Activated CD4-positive, alpha-beta memory T cell treated with anti-CD3 and anti-CD28 coated beads, Interleukin-2, amount 10 ng/mL, durations not matched to agents 7 days and 5 days (primary cell): Measurements from ENCODE around the gene SPOUT1. TPM values are rescaled to one million over a fixed set of nuclear protein-coding genes. Genes with fewer than 3 reads are reported as not detected.

Experiments
- CTCF ChIA-PET: fragments of 350-600 bp; sonication (Branson Sonifier 250); formaldehyde crosslinking; loops from one replicate; lab custom pipeline; 2021; ENCODE audit warnings: antibody characterized with exemption, inconsistent platforms; lab: Charles Lee
- POLR2A ChIA-PET: fragments of 350-600 bp; sonication (Branson Sonifier 250); formaldehyde crosslinking; loops from one replicate; lab custom pipeline; 2021; ENCODE audit warnings: antibody characterized with exemption; lab: Charles Lee
- DNase-seq: peaks from one replicate; pipeline ENCODE4 v3.0.0-alpha.2; 2020
- H3K27ac Mint-ChIP-seq: one replicate; pipeline ENCODE4 v1.8.0; 2021; ENCODE audit warnings: mild to moderate bottlenecking, mixed read lengths
- H3K27me3 Mint-ChIP-seq: one replicate; pipeline ENCODE4 v1.8.0; 2021; ENCODE audit warnings: mixed read lengths
- H3K36me3 Mint-ChIP-seq: one replicate; pipeline ENCODE4 v1.8.0; 2021; ENCODE audit warnings: low read depth, mixed read lengths
- H3K4me1 Mint-ChIP-seq: one replicate; pipeline ENCODE4 v1.8.0; 2021; ENCODE audit warnings: mixed read lengths
- H3K4me3 Mint-ChIP-seq: one replicate; pipeline ENCODE4 v1.8.0; 2021; ENCODE audit warnings: mild to moderate bottlenecking, mixed read lengths
- H3K9me3 Mint-ChIP-seq: one replicate; pipeline ENCODE4 v1.8.0; 2021; ENCODE audit warnings: mixed read lengths
- total RNA-seq, 2 experiments: library from RNA; stranded (reverse); gene quantifications; one replicate each; pipeline ENCODE4 v1.2.3, GENCODE V29; 2021

SPOUT1 gene
- total RNA-seq, 2 experiments from 2014 or later = 54.3 to 59.2 TPM

GRCh38 chr9:128819716-128820664 lies 9.6 kb downstream of the SPOUT1 start:
- H3K27me3 Mint-ChIP-seq = no peaks in the 10 kb centered on the region
- no peaks in the 10 kb centered on the region for H3K9me3 Mint-ChIP-seq
- ChIA-PET CTCF (interaction anchor here (0.6 to 3.9 kb wide), 4 partner anchors 10 to 261 kb away, joined by 3 to 59 read pairs (median 6); partner anchors contain the start of genes DOLPP1 and SPOUT1), POLR2A (interaction anchor here (0.8 to 4.9 kb wide), 6 partner anchors 10 to 171 kb away, joined by 3 to 37 read pairs (median 5); partner anchors contain the start of genes SPOUT1 and ZDHHC12)
- peak overlapping the region; percentile 76 for H3K4me3 Mint-ChIP-seq
- H3K4me1 Mint-ChIP-seq = peaks cover 16% of the 10 kb centered on the region
- H3K36me3 Mint-ChIP-seq = peaks cover 19% of the 10 kb centered on the region
- DNase-seq = no peak
- no peak overlapping the region for H3K27ac Mint-ChIP-seq

- ChIA-PET CTCF (interaction anchor here (0.6 to 3.9 kb wide), 48 partner anchors 8 to 807 kb away, joined by 3 to 59 read pairs (median 4); partner anchors contain the start of genes DOLK, DOLPP1, DYNC2I2 and KYAT1), POLR2A (interaction anchor here (0.6 to 4.9 kb wide), 17 partner anchors 8 to 266 kb away, joined by 3 to 37 read pairs (median 5); partner anchors contain the start of genes DOLPP1, SET, SPOUT1 and ZDHHC12)
- Mint-ChIP-seq H3K4me1 (peaks cover 16% of the 10 kb centered on the region), H3K27ac (peak overlapping the region; percentile 73), H3K4me3 (peak overlapping the region; percentile 76), H3K36me3 (peaks cover 18% of the 10 kb centered on the region), H3K27me3 (no peaks in the 10 kb centered on the region), H3K9me3 (no peaks in the 10 kb centered on the region)
- peak; percentile 45 for DNase-seq
These were observed 10.5 kb downstream of the SPOUT1 start for GRCh38 chr9:128818839-128819715.

- ChIA-PET POLR2A (interaction anchor here (0.6 to 4.9 kb wide), 19 partner anchors 8 to 268 kb away, joined by 3 to 37 read pairs (median 5); partner anchors contain the start of genes DOLPP1, KYAT1, LRRC8A and SET), CTCF (interaction anchor here (0.5 to 3.9 kb wide), 75 partner anchors 8 to 808 kb away, joined by 3 to 59 read pairs (median 4); partner anchors contain the start of genes CIZ1, DOLK, DOLPP1 and DYNC2I2)
- peak; percentile 98 for DNase-seq
- Mint-ChIP-seq H3K36me3 (peaks cover 18% of the 10 kb centered on the region), H3K27ac (peak within 1 kb of the TSS; percentile 85), H3K27me3 (no peaks in the 10 kb centered on the region), H3K9me3 (no peaks in the 10 kb centered on the region), H3K4me1 (peaks cover 16% of the 10 kb centered on the region), H3K4me3 (peak within 1 kb of the TSS; percentile 81)
These were observed 11.3 kb downstream of the SPOUT1 start, which contains the start of gene ENDOG for GRCh38 chr9:128818099-128818838. TSS of gene ENDOG (plus strand) at chr9:128818500. CDS start at chr9:128818685, 185 bp downstream.

GRCh38 chr9:128810873-128811272 lies 18.7 kb downstream of the SPOUT1 start:
- no peak overlapping the region for H3K27ac Mint-ChIP-seq
- DNase-seq = no peak
- ChIA-PET POLR2A (interaction anchor here (1.3 to 2.6 kb wide), 2 partner anchors 7 to 19 kb away, joined by 3 to 10 read pairs; partner anchors contain the start of genes ENDOG and SPOUT1), CTCF (interaction anchor here (0.9 to 1.2 kb wide), 3 partner anchors 8 to 117 kb away, joined by 3 to 5 read pairs (median 3); partner anchors contain the start of gene ENDOG)
- no peaks in the 10 kb centered on the region for H3K27me3 Mint-ChIP-seq
- no peaks in the 10 kb centered on the region for H3K4me1 Mint-ChIP-seq
- H3K4me3 Mint-ChIP-seq = no peak overlapping the region
- H3K9me3 Mint-ChIP-seq = no peaks in the 10 kb centered on the region
- H3K36me3 Mint-ChIP-seq = peaks cover 9% of the 10 kb centered on the region

- H3K36me3 Mint-ChIP-seq = peaks cover 9% of the 10 kb centered on the region
- H3K9me3 Mint-ChIP-seq = no peaks in the 10 kb centered on the region
- H3K27ac Mint-ChIP-seq = peak overlapping the region; percentile 5
- H3K27me3 Mint-ChIP-seq = no peaks in the 10 kb centered on the region
- CTCF ChIA-PET = interaction anchor here (1.2 kb wide), 1 partner anchor 9 kb away, joined by 5 read pairs; the partner anchor contains the start of gene ENDOG
- H3K4me3 Mint-ChIP-seq = no peak overlapping the region
- no peak for DNase-seq
- POLR2A ChIA-PET = interaction anchor here (1.3 to 2.6 kb wide), 2 partner anchors 8 to 20 kb away, joined by 3 to 10 read pairs; partner anchors contain the start of genes ENDOG and SPOUT1
- no peaks in the 10 kb centered on the region for H3K4me1 Mint-ChIP-seq
These were observed 19.8 kb downstream of the SPOUT1 start for GRCh38 chr9:128809831-128810230.

GRCh38 chr9:128809036-128809599 lies 20.5 kb downstream of the SPOUT1 start:
- H3K27ac Mint-ChIP-seq = no peak overlapping the region
- ChIA-PET CTCF (interaction anchor here (1.1 kb wide), 1 partner anchor 9 kb away, joined by 5 read pairs; the partner anchor contains the start of gene ENDOG), POLR2A (interaction anchor here (0.6 to 2.6 kb wide), 2 partner anchors 9 to 380 kb away, joined by 4 to 10 read pairs; partner anchors contain the start of gene ENDOG)

GRCh38 chr9:128808543-128808942 lies 21.1 kb downstream of the SPOUT1 start:
- CTCF ChIA-PET = interaction anchor here (1.1 kb wide), 1 partner anchor 10 kb away, joined by 5 read pairs; the partner anchor contains the start of gene ENDOG
- Mint-ChIP-seq H3K9me3 (no peaks in the 10 kb centered on the region), H3K4me3 (no peak overlapping the region), H3K27me3 (no peaks in the 10 kb centered on the region), H3K36me3 (peaks cover 12% of the 10 kb centered on the region), H3K4me1 (no peaks in the 10 kb centered on the region), H3K27ac (no peak overlapping the region)
- POLR2A ChIA-PET = interaction anchor here (0.6 to 2.6 kb wide), 2 partner anchors 10 to 379 kb away, joined by 4 to 10 read pairs; partner anchors contain the start of gene ENDOG
- DNase-seq = no peak

More at GRCh38 chr9:128809036-128809599, 20.5 kb downstream of the SPOUT1 start:
- Mint-ChIP-seq H3K4me1 (no peaks in the 10 kb centered on the region), H3K4me3 (no peak overlapping the region), H3K36me3 (peaks cover 9% of the 10 kb centered on the region), H3K27me3 (no peaks in the 10 kb centered on the region), H3K9me3 (no peaks in the 10 kb centered on the region)
- DNase-seq = no peak

- POLR2A ChIA-PET = no interaction called here
- CTCF ChIA-PET = no interaction called here
- H3K4me3 Mint-ChIP-seq = no peak overlapping the region
- no peaks in the 10 kb centered on the region for H3K9me3 Mint-ChIP-seq
- DNase-seq = no peak
- H3K27me3 Mint-ChIP-seq = no peaks in the 10 kb centered on the region
- no peak overlapping the region for H3K27ac Mint-ChIP-seq
- peaks cover 18% of the 10 kb centered on the region for H3K36me3 Mint-ChIP-seq
- H3K4me1 Mint-ChIP-seq = no peaks in the 10 kb centered on the region
These were observed 21.8 kb downstream of the SPOUT1 start for GRCh38 chr9:128807827-128808226.

GRCh38 chr9:128805661-128806060 lies 23.9 kb downstream of the SPOUT1 start:
- no peak for DNase-seq
- Mint-ChIP-seq H3K27ac (no peak overlapping the region), H3K4me3 (no peak overlapping the region), H3K4me1 (no peaks in the 10 kb centered on the region), H3K27me3 (no peaks in the 10 kb centered on the region), H3K9me3 (no peaks in the 10 kb centered on the region), H3K36me3 (peaks cover 25% of the 10 kb centered on the region)
- CTCF ChIA-PET = interaction anchor here (1.2 to 1.9 kb wide), 2 partner anchors 13 to 17 kb away, joined by 6 read pairs; partner anchors contain the start of gene ENDOG
- POLR2A ChIA-PET = no interaction called here

- ChIA-PET POLR2A (no interaction called here), CTCF (interaction anchor here (1.3 kb wide), 1 partner anchor 16 kb away, joined by 3 read pairs; the partner anchor contains the start of gene ENDOG)
- peaks cover 35% of the 10 kb centered on the region for H3K36me3 Mint-ChIP-seq
- H3K4me3 Mint-ChIP-seq = no peak overlapping the region
- H3K27ac Mint-ChIP-seq = no peak overlapping the region
- H3K9me3 Mint-ChIP-seq = no peaks in the 10 kb centered on the region
- peaks cover 11% of the 10 kb centered on the region for H3K4me1 Mint-ChIP-seq
- DNase-seq = no peak
- H3K27me3 Mint-ChIP-seq = no peaks in the 10 kb centered on the region
These were observed 27.1 kb downstream of the SPOUT1 start for GRCh38 chr9:128802482-128802881.

GRCh38 chr9:128800061-128800460 lies 29.5 kb downstream of the SPOUT1 start:
- POLR2A ChIA-PET = no interaction called here
- no peak for DNase-seq
- Mint-ChIP-seq H3K9me3 (no peaks in the 10 kb centered on the region), H3K4me3 (no peak overlapping the region), H3K4me1 (peaks cover 11% of the 10 kb centered on the region), H3K36me3 (peaks cover 33% of the 10 kb centered on the region), H3K27ac (no peak overlapping the region), H3K27me3 (no peaks in the 10 kb centered on the region)
- CTCF ChIA-PET = interaction anchor here (1.3 kb wide), 1 partner anchor 18 kb away, joined by 3 read pairs; the partner anchor contains the start of gene ENDOG
